ENCODE results near the gene KCNQ1. TPM values are rescaled to one million over a fixed set of nuclear protein-coding genes. Genes with fewer than 3 reads are reported as not detected.
A peak's percentile ranks its signal among the peaks of the same experiment; 100 is the strongest.

The KCNQ1 gene
- total and polyA plus RNA-seq, 2 donors (not counting 1 experiment from before 2014, with no cell fraction given), result 21.5 to 28.8 TPM

- Mint-ChIP-seq H3K27ac (no peak overlapping the region), H3K4me3 (no peak overlapping the region), H3K4me1 (peaks cover 50% of the 10 kb centered on the region), H3K9me3 (ENCODE audit: insufficient read depth) (no peaks in the 10 kb centered on the region), H3K27me3 (no peaks in the 10 kb centered on the region)
- H3K9me3 ChIP-seq (ENCODE audit: control extremely low read depth in 1 of 3, control insufficient read depth in 2 of 3, insufficient read depth in 1 of 3, low read length in 2 of 3), result peaks cover 0 to 3% (median 0%) of the 10 kb centered on the region in 3 donors
- H3K4me1 ChIP-seq (ENCODE audit: control insufficient read depth in 2 of 2, insufficient read depth in 2 of 2, low read length in 2 of 2), result peaks cover 56 to 69% of the 10 kb centered on the region in 2 donors
- ATAC-seq (ENCODE audit: low read depth) (no peak), DNase-seq (no peak)
- H3K36me3 ChIP-seq (replicated peaks in 1 of 2; ENCODE audit: control extremely low read depth in 1 of 2, control insufficient read depth in 1 of 2, extremely low read depth in 1 of 2, insufficient read depth in 2 of 2, low read length in 1 of 2), result peaks cover 0 to 44% of the 10 kb centered on the region in 2 experiments
- no peaks in the 10 kb centered on the region for H3K27me3 ChIP-seq (replicated peaks in 1 of 4; ENCODE audit: control extremely low read depth in 1 of 4, control insufficient read depth in 3 of 4, insufficient read depth in 4 of 4, low read length in 3 of 4)
- H3K4me3 ChIP-seq (ENCODE audit: control extremely low read depth in 1 of 5, extremely low read depth in 1 of 5, insufficient read depth in 1 of 5, low read depth in 2 of 5, low read length in 4 of 5), result no peak overlapping the region
- ChIA-PET POLR2A (interaction anchor here (1.1 kb wide), 1 partner anchor 10 kb away, joined by 3 read pairs; no protein-coding TSS in a partner anchor), CTCF (interaction anchor here (0.9 to 6.9 kb wide), 3 partner anchors 10 to 91 kb away, joined by 4 to 48 read pairs (median 7); no protein-coding TSS in a partner anchor)
- H3K4me2 ChIP-seq (replicated peaks; ENCODE audit: low read depth, low read length, poor library complexity, severe bottlenecking), result no peak overlapping the region
- no peak overlapping the region for H3K9ac ChIP-seq (ENCODE audit: low read length)
- H4K20me1 ChIP-seq (ENCODE audit: control insufficient read depth, insufficient read depth, low read length, poor library complexity, severe bottlenecking), result peaks cover 58% of the 10 kb centered on the region
- TF ChIP-seq EZH2 (IDR thresholded peaks at IDR 0.05; ENCODE audit: borderline replicate concordance, insufficient read depth, low read depth, low read length, poor library complexity, severe bottlenecking), result no peak
- peaks cover 62% of the 10 kb centered on the region for H3K79me2 ChIP-seq (ENCODE audit: control insufficient read depth, insufficient read depth, low read length)
- intact Hi-C loops (cut with micrococcal nuclease), result no loop called here
- H2AFZ ChIP-seq (ENCODE audit: insufficient read depth, low read depth, low read length, poor library complexity, severe bottlenecking), result no peak overlapping the region
- H3K27ac ChIP-seq (ENCODE audit: low read length in 2 of 2), result no peak overlapping the region
- over 99% methylated on average over 26 of the region's 26 CpGs for WGBS (ENCODE audit: insufficient coverage)
Observed at GRCh38 chr11:2396471-2396870, 48.3 kb upstream of the KCNQ1 start.

DNA sequence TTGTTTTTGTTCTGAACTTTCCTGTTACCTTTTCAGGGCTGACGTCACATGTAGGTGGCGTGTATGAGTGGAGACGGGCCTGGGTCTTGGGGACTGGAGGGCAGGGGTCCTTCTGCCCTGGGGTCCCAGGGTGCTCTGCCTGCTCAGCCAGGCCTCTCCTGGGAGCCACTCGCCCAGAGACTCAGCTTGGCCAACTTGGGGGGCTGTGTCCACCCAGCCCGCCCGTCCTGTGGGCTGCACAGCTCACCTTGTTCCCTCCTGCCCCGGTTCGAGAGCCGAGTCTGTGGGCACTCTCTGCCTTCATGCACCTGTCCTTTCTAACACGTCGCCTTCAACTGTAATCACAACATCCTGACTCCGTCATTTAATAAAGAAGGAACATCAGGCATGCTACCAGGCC is 47.8 kb upstream of the KCNQ1 start:
- H3K27me3 ChIP-seq (replicated peaks in 1 of 4; ENCODE audit: control extremely low read depth in 1 of 4, control insufficient read depth in 3 of 4, insufficient read depth in 4 of 4, low read length in 3 of 4), result no peaks in the 10 kb centered on the region
- no peak for DNase-seq
- H3K9me3 Mint-ChIP-seq (ENCODE audit: insufficient read depth), result no peaks in the 10 kb centered on the region
- H3K79me2 ChIP-seq (ENCODE audit: control insufficient read depth, insufficient read depth, low read length), result peaks cover 62% of the 10 kb centered on the region
- H3K4me1 ChIP-seq (ENCODE audit: control insufficient read depth in 2 of 2, insufficient read depth in 2 of 2, low read length in 2 of 2), result peaks cover 56 to 69% of the 10 kb centered on the region in 2 donors
- TF ChIP-seq EZH2 (IDR thresholded peaks at IDR 0.05; ENCODE audit: borderline replicate concordance, insufficient read depth, low read depth, low read length, poor library complexity, severe bottlenecking) (no peak), CTCF (IDR thresholded peaks at IDR 0.05) (no peak)
- no peak overlapping the region for H3K4me3 Mint-ChIP-seq
- H3K36me3 ChIP-seq (replicated peaks in 1 of 2; ENCODE audit: control extremely low read depth in 1 of 2, control insufficient read depth in 1 of 2, extremely low read depth in 1 of 2, insufficient read depth in 2 of 2, low read length in 1 of 2), result peaks cover 0 to 38% of the 10 kb centered on the region in 2 experiments
- H3K4me2 ChIP-seq (replicated peaks; ENCODE audit: low read depth, low read length, poor library complexity, severe bottlenecking), result no peak overlapping the region
- CTCF ChIA-PET, result interaction anchor here (1.5 to 6.9 kb wide), 2 partner anchors 10 to 92 kb away, joined by 7 to 48 read pairs; no protein-coding TSS in a partner anchor
- WGBS (ENCODE audit: insufficient coverage), result 99% methylated on average over 12 of the region's 12 CpGs
- no peak overlapping the region for H3K9ac ChIP-seq (ENCODE audit: low read length)
- H3K9me3 ChIP-seq (ENCODE audit: control extremely low read depth in 1 of 3, control insufficient read depth in 2 of 3, insufficient read depth in 1 of 3, low read length in 2 of 3), result peaks cover 0 to 3% (median 0%) of the 10 kb centered on the region in 3 donors
- peak overlapping the region; percentile 73 for H3K27ac Mint-ChIP-seq
- H3K4me1 Mint-ChIP-seq, result peaks cover 51% of the 10 kb centered on the region
- no peak overlapping the region for H2AFZ ChIP-seq (ENCODE audit: insufficient read depth, low read depth, low read length, poor library complexity, severe bottlenecking)
- H3K27me3 Mint-ChIP-seq, result no peaks in the 10 kb centered on the region
- POLR2A ChIA-PET, result no interaction called here
- peaks cover 58% of the 10 kb centered on the region for H4K20me1 ChIP-seq (ENCODE audit: control insufficient read depth, insufficient read depth, low read length, poor library complexity, severe bottlenecking)
- no peak overlapping the region for H3K4me3 ChIP-seq (ENCODE audit: control extremely low read depth in 1 of 5, extremely low read depth in 1 of 5, insufficient read depth in 1 of 5, low read depth in 2 of 5, low read length in 4 of 5)
- no peak overlapping the region for H3K27ac ChIP-seq (ENCODE audit: low read length in 2 of 2)
- ATAC-seq (ENCODE audit: low read depth), result no peak
- intact Hi-C loops (cut with micrococcal nuclease), result no loop called here

Data from B cell (primary cell).